Cardiac septum (tissue), 1 donor: ENCODE measurements around the gene CELF5. TPM values are rescaled to one million over a fixed set of nuclear protein-coding genes. Genes with fewer than 3 reads are reported as not detected.
"Not testable (repeated sequence)": the region's sequence is repeated elsewhere in the genome, so short reads cannot be mapped to it uniquely, and the experiment has no call there.

Experiments
- DNase-seq: peaks from one replicate; pipeline ENCODE4 v3.0.0-alpha.2; 2020; ENCODE audit warnings: low spot score
- intact Hi-C: fragments of 100-400 bp; cut with DNase I; formaldehyde crosslinking; loops from one replicate; pipeline ENCODE4 v1.14.0; 2022
- total RNA-seq: library from RNA; stranded (reverse); fragmentation: NEBNext Ultra II Directional; extraction: Animal tissue kit (Norgen Biotek cat#: 25700); gene quantifications from one replicate; pipeline ENCODE4 v1.2.1, GENCODE V29; 2021
- donor health status: DM: no; HTN: no; CAD: no.

The CELF5 gene
- total RNA-seq, 1 donor from 2014 or later = not detected

- intact Hi-C loops = no loop called here
- no peak for DNase-seq
These were observed 8.7 kb downstream of the CELF5 start for GRCh38 chr19:3233116-3233515.

DNA sequence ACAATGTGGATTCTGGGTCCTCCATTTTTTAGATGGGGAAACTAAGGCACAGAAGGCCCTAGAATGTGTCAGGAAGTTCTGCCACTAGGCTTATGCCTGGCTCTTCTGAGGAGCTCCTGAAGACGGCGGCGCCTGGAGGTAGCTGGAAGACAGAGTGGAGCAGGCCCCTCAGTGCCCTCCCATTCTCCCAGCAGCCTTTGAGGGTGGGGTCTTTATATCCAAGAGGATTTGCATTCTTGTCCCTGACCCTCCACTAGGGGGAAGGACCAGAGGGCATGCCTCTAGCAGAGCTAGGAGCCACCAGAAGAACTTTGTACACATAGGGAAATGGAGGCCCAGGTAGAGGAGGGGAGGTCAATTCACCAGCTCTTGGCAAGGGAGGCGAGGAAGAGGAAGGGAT is 9.4 kb downstream of the CELF5 start:
- no peak for DNase-seq
- intact Hi-C loops = no loop called here

DNA sequence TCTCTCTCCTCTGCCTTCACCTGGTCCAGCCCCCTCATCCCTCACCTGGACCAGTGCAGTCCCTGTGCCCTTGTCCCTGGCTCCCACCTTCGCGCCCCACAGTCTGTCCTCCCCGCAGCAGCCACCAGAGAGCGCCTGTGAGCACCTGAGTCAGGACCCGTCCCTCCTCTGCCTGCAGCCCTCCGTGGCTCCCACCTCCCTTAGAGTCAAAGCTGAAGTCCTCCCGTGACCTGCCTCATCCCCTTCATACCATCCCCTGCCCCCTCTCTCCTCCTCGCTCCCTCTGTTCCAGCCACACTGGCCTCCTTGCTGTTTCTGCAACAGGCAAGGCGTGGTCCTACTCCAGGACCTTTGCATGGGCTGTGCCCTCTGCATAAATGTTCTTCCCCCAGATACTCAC is 10.3 kb downstream of the CELF5 start:
- no peak for DNase-seq
- intact Hi-C loops = no loop called here

DNA sequence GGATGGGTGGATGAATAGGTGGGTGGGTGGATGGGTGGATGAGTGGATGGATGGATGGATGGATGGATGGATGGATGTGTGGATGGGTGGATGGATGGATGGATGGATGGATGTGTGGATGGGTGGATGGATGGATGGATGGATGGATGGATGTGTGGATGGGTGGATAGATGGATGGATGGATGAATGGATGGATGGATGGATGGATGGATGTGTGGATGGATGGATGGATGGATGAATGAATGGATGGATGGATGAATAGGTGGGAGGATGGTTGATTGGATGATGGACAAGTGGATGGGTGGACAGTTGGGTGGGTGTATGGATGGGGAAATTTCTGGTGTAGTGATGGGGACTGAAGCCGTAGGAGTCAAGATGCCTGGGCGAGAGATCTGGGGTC is 11.1 kb downstream of the CELF5 start:
- DNase-seq, intact Hi-C loops: not testable (repeated sequence)

DNA sequence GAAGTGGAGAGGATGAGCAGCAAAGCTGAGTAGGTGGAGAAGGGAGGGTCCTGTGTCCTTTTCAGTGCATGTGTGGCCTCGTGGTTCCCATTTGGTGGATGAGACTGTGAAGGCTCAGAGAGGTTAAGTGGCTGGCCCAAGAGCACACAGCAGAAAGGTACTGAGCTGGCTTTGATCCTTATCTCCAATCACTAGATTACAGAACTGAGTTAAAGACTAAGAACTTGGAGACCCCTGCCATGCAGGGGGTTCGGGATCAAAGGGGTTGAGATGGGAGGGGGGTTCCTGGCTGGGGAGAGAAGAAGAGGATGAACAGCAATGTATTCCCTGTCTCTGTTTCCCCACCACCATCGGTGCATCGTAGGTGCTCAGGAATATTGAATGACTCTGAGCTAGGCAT is 11.8 kb downstream of the CELF5 start:
- DNase-seq = no peak
- intact Hi-C loops = no loop called here

DNA sequence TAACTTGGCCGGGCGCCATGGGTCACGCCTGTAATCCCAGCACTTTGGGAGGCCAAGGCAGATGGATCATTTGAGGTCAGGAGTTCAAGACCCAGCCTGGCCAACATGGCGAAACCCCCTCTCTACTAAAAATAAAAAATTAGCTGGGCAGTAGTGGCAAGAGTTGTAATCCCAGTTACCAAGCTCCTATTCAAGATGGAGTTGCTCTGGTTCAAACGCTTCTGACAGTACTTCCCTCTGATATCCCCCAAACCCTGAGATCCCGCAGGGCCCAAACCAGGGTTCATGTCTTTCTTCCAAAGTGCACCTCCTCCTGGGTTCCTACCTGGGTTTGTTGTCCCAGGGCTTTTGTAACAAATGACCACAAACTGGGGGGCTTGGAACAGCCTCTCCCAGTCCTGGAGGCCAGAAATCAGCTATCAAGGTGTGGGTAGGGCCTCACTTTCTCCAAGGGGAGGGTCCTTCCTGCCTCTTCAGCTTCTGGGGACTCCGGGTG is 13.7 kb downstream of the CELF5 start:
- no peak for DNase-seq
- intact Hi-C loops = no loop called here

DNA sequence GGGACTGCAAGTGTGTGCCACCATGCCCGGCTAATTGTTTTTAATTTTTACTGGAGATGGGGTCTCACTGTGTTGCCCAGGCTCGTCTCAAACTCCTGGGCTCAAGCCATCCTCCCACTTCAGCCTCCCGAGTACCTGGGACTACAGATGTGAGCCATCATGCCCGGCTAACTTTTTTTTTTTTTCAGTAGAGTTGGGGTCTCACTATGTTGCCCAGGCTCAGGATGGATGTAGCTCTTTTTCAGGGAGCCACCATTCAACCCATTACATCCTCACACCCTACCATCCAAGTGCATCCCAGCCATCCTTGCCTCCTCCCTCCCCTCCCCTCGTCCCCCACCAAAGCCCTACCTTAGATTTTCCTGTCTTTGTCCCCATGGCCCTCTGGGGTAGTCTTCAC is 14.9 kb downstream of the CELF5 start:
- DNase-seq = no peak
- intact Hi-C loops = no loop called here

DNA sequence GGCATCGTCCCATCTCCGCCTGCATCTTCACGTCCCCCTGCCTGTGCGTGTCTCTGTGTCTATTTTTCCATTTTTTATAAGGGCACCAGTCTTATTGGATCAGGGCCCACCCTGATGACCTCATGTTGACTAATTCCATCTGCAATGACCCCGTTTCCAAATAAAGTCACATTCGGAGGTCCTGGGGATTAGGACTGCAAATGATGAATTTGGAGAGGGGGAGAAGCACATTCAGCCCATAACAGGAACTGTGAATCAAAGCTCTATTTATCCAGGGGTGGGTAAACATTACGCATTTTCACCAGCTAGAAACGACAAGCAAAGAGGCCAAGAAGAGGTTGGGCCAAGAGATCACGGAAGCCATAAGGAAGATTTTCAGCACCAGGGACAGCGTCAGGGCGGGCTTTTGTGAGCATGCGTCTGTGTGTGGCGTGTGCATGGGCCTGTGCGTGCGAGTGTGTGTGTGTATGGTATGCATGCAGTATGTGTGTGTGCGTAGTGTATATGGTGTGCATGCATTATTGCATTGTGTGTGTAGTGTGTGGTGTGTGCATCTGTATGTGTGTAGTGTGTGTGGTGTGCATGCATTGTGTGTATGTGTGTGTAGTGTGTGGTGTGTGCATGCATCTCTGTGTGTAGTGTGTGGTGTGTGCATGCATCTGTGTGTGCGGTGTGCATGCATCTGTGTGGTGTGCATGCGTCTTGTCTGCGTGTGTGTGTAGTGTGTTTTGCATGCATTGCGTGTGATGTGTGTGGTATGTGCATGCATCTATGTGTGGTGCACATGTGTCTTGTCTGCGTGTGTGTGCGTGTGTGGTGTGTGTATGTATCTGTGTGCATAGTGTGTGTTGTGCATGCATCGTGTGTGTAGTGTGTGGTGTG is 19.6 kb downstream of the CELF5 start:
- no peak for DNase-seq
- intact Hi-C loops = no loop called here

- no peak for DNase-seq
- intact Hi-C loops = no loop called here
These were observed 20.6 kb downstream of the CELF5 start for GRCh38 chr19:3245050-3245449.

DNA sequence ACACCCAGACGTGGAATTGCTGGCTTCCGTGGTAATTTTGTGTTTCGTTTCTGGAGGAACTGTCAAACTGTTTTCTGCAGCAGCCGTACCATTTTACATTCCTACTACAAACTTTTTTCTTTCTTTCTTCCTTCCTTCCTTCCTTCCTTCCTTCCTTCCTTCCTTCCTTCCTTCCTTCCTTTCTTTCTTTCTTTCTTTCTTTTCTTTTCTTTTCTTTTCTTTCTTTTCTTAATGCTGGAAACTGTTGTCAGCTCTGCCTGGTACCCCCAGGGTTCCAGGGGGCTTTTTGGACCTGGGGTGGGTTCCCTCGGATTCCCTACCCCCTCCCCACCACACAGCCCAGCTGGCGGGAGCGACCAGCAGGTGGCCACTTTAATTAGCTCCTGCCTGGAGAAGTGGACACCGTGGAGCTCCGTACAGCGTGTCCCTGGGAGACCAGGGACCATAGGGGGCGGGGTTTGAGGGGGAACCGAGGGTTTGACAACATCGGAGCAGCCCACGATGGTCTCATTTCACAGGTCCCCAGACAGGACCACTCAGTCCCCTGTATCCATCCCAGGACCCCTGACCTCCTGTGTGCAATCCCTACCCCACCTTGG is 24.4 kb downstream of the CELF5 start:
- no peak for DNase-seq
- intact Hi-C loops = no loop called here

DNA sequence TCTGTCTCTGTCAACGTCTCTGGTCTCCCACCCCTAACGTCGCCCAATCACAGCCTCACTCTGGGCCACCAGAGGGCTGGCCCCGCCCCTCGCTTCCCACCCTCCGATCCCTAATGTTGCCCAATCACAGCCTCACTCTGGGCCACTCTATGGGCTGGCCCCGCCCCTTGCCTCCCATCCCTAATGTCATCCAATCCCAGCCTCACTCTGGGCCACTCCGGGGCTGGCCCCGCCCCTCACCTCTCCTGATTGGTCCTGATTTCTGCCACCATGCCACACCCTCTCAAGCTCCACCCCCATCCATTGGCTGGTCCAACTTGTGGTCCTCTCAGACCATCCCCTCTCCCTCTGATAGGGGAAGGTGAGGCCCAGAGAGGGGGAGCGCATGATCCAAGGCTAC is 24.9 kb downstream of the CELF5 start:
- intact Hi-C loops = no loop called here
- DNase-seq = no peak

GRCh38 chr19:3250675-3251074 is 26.2 kb downstream of the CELF5 start:
- DNase-seq = no peak
- intact Hi-C loops = no loop called here

DNA sequence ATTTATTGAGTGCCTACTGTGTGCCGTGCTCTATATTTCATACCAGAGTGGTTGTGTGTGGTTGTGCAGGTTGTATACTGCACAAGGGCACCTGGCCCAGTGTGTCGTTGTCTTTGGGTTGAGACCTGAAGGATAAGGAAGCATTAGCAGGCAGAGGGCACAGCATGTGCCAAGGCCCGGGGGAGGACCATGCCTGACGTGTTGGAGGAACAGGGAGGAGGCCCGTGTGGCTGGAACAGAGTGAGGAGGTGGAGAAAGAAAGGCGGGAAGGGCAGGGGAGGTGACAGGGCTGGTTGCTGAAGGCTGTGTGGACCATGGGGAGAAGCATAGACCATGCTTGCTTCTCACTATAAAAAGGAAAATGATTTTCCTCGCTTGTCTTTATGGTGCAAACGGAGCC is 26.8 kb downstream of the CELF5 start:
- intact Hi-C loops = no loop called here
- DNase-seq = no peak

DNA sequence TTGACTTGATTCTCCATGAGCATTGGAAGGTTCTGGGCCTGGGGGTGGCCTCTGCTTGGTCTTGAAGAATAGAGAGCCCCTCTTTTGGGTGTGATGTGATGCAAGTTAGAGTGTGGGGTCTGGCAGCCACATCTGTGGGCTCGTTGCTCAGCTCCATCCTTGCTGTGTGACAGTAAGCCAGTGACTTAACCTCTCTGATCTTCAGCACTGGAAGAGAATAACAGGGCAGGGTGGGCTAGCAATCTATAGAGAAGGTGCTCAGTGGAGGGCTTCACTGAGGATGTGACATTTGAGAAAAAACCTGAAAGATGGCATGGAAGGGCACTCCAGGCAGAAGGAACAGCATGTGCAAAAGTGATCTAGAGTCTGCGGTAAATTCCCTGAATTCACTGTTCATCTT is 28.2 kb downstream of the CELF5 start:
- intact Hi-C loops = no loop called here
- no peak for DNase-seq

DNA sequence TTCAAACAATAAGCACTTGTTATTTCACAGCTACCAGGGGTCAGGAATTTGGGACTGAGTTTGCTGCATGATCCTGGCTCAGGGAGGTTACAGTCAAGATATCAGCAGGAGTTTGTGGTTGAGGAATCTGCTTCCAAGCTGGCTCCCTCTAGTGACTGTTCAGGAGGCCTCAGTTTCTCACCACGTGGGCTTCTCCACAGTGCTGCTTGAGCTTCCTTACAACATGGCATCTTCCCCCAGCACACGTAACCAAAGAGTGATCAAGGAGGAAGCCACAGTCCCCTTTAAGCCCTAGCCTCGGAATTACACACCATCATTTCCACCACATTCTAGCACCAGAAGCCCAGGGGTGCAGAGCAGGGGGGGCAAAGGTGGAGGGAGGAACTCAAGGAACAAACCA is 28.8 kb downstream of the CELF5 start:
- intact Hi-C loops = no loop called here
- DNase-seq = no peak

GRCh38 chr19:3254520-3254919 is 30.1 kb downstream of the CELF5 start:
- DNase-seq = no peak
- intact Hi-C loops = no loop called here

DNA sequence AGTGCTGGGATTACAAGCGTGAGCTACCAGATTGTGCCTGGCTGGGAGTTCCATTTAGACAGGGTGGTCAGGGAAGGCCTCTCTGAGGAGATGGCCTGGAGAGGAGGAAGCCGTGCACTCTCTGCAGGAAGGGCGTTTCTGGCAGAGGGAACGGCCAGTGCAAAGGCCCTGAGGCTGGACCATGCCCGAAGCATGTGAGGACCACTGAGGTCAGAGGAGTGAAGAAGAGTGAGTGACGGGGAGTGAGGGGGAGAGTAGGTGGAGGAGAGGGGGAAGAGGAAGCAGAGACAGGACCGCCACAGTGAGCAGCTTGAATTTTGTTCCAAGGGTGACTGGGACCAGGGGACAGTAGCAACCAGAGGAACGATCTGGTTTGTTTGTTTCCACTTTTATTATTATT is 32.6 kb downstream of the CELF5 start:
- no peak for DNase-seq
- intact Hi-C loops = no loop called here

DNA sequence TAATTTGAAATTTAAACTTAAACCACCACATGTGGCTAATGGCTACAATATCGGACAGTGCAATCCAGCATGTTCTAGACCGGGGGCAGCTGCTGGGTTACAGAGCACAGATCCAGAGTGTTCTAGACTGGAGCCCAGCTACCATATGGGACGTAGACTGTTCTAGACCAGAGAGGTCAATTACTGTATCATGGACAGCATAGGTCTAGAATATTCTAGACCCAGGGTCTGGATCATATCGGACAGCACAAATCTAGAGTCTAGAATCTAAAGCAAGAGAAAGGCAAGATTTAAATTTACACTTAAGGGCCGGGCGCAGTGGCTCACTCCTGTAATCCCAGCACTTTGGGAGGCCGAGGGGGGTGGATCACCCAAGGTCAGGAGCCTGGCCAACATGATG is 37.9 kb downstream of the CELF5 start:
- DNase-seq = no peak
- intact Hi-C loops = no loop called here

GRCh38 chr19:3263866-3264265 is 39.4 kb downstream of the CELF5 start:
- no peak for DNase-seq
- intact Hi-C loops = no loop called here

DNA sequence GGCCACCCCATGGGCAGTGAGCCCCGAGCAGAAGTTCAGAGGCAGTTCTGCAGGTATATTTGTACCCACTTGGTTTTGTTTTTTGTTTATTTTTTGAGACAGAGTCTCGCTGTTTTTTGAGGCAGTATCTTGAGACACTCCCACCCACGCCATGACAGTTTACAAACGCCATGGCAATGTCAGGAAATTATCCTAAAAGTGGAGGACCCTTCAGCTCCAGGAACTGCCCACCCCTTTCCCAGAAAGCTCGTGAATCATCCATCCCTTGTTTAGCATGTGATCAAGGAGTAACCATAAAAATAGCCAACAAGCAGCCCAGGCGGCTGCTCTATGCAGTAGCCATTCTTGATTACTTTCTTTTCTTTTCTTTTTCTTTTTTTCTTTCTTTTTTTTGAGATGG is 41.0 kb downstream of the CELF5 start:
- intact Hi-C loops = no loop called here
- no peak for DNase-seq

- intact Hi-C loops = no loop called here
- DNase-seq = no peak
These were observed 41.7 kb downstream of the CELF5 start for GRCh38 chr19:3266092-3266693.
